GM12865 (cell line): ENCODE results near the gene CBX4.
A peak's percentile ranks its signal among the peaks of the same experiment; 100 is the strongest.

Source experiments
- DNase-seq: peaks from one replicate; pipeline ENCODE4 v3.0.0; 2010; ENCODE audit warnings: low read depth
- H3K4me3 ChIP-seq: 2 replicates; pipeline ENCODE4 v1.5.1; 2011; ENCODE audit warnings: mild to moderate bottlenecking, low read depth, low read length, control low read depth
- CTCF ChIP-seq: IDR thresholded peaks from 2 replicates; pipeline ENCODE4 v1.5.1; 2011; ENCODE audit warnings: low read length, control low read depth, low read depth, inconsistent platforms; ENCODE audit not compliant: insufficient read depth; ENCODE audit errors: missing control alignments

Gene CBX4

DNA sequence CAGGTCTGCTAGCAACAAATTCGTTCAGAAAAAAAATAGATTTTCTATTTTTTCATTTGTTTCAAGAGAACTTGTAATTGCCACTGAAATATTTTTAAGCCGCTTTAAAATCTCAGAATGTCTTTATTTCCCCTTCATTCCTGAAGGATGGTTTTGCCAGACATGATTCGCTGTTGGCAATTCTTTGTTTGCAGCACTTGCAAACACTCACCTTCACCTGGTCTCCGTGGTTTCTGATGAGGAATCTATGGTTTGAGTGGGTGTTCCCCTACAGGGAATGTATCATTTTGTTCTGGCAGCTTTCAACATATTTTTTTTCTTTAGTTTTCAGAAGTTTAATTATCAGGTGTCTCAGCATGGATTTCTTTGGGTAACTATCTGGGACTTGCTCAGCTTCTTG is 36.3 kb upstream of the CBX4 start:
- no peak for DNase-seq
- no peak overlapping the region for H3K4me3 ChIP-seq
- TF ChIP-seq CTCF, result no peak

GRCh38 chr17:79874329-79874981 is 35.2 kb upstream of the CBX4 start:
- peak; percentile 48 for DNase-seq
- no peak overlapping the region for H3K4me3 ChIP-seq
- peak; percentile 53 for TF ChIP-seq CTCF

DNA sequence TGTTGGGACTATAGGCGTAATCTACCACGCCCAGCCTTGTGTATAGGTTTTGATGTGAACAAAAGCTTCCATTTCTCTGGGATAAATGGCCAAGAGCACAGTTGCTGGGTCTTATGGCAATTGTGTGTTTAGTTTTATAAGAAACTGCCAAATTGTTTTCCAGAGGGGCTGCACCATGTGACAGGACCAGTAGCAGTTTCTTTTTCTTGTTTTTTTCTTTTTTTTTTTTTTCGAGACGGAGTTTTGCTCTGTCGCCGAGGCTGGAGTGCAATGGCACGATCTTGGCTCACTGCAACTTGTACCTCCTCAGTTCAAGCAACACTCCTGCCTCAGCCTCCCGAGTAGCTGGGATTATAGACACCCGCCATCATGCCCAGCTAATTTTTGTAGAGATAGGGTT is 34.3 kb upstream of the CBX4 start:
- TF ChIP-seq CTCF, result no peak
- no peak overlapping the region for H3K4me3 ChIP-seq
- no peak for DNase-seq

DNA sequence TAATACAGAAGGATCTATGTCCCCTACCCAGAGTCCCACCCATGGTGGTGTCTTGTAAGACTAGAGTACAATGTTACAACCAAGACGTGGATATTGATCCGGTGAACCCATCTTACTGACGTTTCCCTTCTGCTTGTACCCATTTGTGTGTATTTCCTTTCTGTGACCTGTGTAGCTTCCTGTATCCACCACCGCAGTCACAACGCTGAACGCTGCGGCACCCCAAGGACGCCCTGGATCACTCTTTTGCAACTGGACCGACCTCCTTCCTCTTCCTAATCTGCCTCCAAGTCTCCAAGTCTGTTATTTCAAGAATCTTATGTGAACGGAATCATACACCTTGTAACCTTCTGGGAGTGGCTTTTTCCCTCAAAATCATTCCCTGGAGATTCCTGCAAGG is 33.5 kb upstream of the CBX4 start:
- TF ChIP-seq CTCF, result no peak
- no peak overlapping the region for H3K4me3 ChIP-seq
- no peak for DNase-seq

DNA sequence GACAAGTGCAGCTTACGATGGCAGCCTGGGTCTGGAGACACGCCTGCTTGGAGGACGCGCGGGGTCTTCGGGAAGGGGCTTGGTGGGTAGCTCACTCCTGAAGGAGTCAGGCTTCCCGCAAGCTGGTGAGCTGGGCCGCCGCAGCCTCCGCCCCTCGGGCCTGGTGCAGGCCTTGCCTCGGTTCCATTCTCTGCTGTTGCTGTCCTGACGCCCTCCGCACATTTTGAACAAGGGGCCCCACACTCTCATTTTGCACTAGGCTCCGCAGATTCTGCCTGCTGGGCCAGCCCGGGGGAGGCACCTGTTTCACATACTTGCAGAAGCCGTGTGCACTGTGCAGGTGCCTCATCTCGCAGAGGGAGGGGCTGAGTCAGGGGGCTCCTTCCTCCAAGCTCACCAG is 31.9 kb upstream of the CBX4 start:
- TF ChIP-seq CTCF, result no peak
- H3K4me3 ChIP-seq, result no peak overlapping the region
- DNase-seq, result no peak

DNA sequence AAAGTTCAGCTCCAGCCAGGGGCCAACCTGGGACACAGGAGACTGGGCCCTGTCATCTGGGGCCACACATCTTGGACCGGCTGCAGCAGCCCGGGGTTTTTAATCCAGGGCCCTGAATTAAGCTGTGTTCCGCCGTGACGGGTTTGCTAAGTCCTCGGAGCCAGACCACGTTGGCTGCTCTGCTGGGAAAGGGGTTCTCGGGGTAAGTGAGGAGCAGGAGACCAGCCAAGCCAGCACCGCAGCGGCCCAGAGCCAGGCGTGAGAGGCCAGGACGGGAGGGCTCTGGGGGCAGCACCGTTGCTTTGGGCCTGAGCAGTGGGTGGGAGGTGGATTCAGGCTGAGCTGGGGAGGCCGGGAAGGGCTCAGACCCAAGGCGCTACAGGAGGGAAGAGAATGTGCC is 31.3 kb upstream of the CBX4 start:
- H3K4me3 ChIP-seq, result no peak overlapping the region
- no peak for DNase-seq
- no peak for TF ChIP-seq CTCF

- peak; percentile 64 for DNase-seq
- H3K4me3 ChIP-seq, result no peak overlapping the region; the same call in 1 of the 2 replicates
- TF ChIP-seq CTCF, result no peak
Measured at GRCh38 chr17:79866791-79867518, 27.7 kb upstream of the CBX4 start.
